Measurements from ENCODE around the gene MS4A5.

GRCh38 chr11:60477035-60477445 is 47.7 kb downstream of the MS4A5 start:
- TF ChIP-seq, protein P1, sequence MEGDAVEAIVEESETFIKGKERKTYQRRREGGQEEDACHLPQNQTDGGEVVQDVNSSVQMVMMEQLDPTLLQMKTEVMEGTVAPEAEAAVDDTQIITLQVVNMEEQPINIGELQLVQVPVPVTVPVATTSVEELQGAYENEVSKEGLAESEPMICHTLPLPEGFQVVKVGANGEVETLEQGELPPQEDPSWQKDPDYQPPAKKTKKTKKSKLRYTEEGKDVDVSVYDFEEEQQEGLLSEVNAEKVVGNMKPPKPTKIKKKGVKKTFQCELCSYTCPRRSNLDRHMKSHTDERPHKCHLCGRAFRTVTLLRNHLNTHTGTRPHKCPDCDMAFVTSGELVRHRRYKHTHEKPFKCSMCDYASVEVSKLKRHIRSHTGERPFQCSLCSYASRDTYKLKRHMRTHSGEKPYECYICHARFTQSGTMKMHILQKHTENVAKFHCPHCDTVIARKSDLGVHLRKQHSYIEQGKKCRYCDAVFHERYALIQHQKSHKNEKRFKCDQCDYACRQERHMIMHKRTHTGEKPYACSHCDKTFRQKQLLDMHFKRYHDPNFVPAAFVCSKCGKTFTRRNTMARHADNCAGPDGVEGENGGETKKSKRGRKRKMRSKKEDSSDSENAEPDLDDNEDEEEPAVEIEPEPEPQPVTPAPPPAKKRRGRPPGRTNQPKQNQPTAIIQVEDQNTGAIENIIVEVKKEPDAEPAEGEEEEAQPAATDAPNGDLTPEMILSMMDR (IDR thresholded peaks at IDR 0.05), result no peak
- no peak for TF ChIP-seq POLR2A (IDR thresholded peaks at IDR 0.05)

Measured in esophagus squamous epithelium (tissue), 4 donors.